HG02678 (cell line): ENCODE measurements around the gene MYOC.
"Not testable (repeated sequence)": the region's sequence is repeated elsewhere in the genome, so short reads cannot be mapped to it uniquely, and the experiment has no call there.

ENCODE experiments used
- ATAC-seq: cut with Tn5 transposase; IDR thresholded peaks from one replicate; pipeline ENCODE4 v1.9.1; 2021; ENCODE audit warnings: mild to moderate bottlenecking, moderate library complexity; ENCODE audit not compliant: unreplicated experiment

The MYOC gene

GRCh38 chr1:171654201-171654941 is 1.9 kb upstream of the MYOC start:
- ATAC-seq = no peak

DNA sequence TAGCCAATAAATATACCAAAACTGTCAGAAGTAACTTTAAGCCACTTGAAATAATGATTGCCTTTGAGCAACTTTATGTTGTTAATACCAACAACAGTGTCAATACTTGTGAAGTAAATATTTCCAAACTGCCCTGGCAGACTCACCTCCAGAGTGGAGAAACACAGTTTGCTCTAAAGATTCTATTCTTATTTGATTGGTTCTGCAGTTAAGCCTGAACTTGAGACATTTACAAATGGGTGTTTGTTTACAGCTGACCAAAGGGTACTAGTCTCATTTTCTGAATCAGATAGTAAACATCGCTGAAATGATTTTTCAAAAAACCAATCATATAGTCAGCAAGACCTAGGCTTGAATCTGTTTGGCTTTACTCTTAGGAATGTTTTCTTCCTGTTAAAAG is 1.3 kb upstream of the MYOC start:
- ATAC-seq = no peak

DNA sequence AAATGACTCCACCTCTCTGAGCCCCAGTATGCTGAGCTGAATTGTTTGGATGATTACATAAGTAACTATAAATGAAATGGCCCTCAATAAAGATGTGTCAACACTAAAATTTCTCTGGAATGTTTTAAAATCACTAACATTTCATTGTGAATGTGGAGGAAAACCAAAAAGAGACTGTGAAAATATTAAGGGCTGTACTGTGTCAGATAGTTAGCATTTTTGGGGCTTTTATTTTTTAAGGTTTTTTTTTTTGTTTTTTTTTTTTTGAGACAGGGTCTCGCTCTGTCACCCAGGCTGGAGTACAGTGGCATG is 6.3 kb downstream of the MYOC start:
- no peak for ATAC-seq

DNA sequence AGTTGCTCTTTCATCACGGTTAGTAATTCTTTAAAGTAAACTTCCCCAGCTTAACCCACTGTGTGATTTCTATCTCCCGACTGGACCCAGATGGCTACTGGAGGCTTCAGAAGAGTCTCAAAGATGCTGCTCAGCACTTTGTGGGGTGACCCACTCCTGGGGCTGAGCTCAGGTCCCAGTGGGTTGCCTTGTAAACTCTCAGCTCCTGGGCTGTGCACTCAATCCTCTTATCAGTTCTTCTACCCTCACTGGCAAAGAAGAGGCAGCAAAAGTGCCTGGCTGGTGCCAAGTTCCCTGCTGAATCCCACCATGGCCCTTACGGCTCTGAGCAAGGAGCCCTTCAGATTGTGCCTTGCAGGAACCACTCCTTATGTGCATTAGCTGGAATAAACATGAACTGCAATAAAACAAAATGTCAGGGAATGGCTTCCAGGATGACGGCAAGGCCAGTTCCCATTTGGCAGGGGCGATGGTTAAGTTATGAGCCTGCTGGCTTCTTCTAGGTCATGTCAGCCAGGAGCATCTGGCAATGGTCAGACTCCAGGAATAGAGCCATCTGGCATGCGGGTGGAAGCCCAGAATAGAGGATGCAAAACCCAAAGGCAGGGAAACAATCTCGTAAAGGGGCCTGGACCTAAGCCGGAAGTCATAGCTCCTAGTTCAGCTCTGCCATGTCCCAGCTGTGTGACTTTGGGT is 6.8 kb downstream of the MYOC start:
- ATAC-seq = no peak

DNA sequence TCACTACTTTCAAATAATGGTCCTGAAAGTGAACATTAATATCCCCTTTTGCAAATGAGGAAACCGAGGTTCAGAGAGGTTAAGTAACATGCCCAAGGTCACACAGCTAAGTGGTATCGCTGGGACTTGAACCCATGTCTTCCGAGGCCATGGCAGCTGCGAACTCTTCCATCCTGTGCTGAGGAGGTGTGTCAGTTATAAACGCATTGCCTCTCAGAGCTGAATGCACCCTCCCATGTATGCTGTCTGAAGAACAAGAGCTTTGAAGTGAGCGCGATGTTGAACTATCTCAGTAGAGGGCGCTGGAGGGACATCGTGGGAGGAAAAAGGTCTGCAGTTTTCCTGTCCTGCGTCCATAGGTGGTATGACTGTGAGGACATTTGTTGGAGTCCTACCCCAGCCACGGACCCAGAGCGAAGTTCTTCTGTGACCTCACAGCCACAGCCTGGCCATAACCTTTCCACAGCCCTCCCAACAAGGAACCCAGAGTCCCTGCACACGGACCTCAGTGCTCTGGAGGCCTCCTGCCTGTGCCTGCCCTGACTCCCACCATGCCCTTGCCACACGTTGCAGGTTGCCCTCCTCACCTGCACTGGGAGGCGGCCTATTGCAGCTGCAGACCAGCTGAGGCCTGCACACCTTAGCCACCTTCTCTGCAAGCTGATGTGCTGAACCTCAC is 7.5 kb downstream of the MYOC start:
- peak; percentile 64 for ATAC-seq

GRCh38 chr1:171643156-171643555 is 9.3 kb downstream of the MYOC start:
- no peak for ATAC-seq

GRCh38 chr1:171642197-171642596 is 10.3 kb downstream of the MYOC start:
- ATAC-seq = no peak

DNA sequence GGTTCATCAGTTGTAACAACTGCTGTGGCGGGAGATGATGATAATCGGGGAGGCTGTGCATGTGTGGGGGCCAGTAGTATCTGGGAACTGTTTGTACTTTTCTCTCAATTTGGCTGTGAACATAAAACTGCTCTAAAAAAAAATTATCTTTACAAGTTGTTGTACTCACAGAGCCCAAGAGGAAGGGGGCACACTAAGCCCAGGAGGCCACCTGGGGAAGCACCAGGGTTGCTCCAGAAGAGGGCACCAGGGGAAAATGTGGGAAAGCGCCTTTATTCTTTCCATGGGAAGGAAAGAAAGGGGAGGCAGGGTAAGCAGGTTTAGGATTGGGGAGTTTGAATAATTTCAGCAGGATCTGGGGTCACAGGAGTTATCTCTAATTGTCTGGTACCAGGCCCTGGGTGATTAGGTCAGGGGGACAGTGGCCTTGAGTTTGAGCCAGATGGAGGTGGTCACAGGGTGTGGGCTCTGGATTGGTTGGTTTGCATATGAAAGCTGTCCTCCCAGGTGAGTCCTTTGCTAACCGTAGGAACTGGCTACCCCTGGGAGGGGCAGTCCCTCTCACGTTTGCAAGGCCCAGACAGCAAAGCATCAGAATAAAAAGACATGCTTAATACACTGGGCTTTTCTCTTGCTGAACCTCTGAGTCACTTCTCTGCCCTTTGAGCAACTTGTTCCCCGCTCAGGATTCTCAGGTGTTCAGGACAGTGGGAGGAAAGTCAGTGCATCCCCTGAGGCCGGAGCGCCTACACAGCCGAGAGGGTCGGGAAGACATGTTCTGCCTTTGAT is 11.2 kb downstream of the MYOC start:
- no peak for ATAC-seq

GRCh38 chr1:171640225-171640624 is 12.3 kb downstream of the MYOC start:
- ATAC-seq = no peak

- no peak for ATAC-seq
These were observed 14.4 kb downstream of the MYOC start for GRCh38 chr1:171637928-171638576.

GRCh38 chr1:171636141-171636540 is 16.3 kb downstream of the MYOC start:
- ATAC-seq = no peak

- no peak for ATAC-seq
These were observed 16.8 kb downstream of the MYOC start for GRCh38 chr1:171635661-171636060.

DNA sequence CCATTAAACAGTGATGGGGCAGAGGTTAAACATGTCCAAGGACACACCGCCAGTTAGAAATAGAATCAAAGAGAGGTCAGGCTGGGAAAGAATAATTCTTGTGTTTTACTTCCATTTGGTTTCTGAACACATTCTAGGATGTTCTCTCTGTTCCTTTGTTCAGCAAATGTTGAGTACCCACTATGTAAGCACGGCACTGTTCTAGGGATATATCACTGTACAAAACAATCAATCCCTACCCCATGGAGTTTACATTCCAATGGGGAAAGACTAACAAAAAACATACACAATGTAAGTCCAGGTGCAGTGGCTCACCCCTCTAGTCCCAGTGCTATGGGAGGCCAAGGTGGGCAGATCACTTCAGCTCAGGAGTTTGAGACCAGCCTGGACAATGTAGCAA is 24.3 kb downstream of the MYOC start:
- ATAC-seq = no peak

DNA sequence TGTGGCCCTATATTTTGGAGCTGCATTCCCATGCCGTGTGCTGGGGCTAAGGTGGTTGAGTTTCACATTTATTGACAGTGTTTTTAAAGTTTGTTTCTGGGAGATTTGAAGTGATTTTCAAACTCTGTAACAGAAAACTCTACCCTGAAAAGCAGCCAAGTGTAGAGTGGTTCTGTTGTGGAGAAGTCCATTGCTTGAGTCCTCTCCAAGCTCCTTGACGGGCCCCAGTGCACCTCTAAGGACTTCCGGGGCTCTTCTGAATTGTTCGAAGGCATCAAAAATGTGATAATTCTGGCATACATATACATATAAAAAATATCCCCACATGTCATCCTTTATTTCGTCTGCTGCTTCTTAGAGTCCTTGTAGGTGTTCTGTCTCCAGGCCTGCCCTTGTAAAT is 25.5 kb downstream of the MYOC start:
- no peak for ATAC-seq

- ATAC-seq = no peak
These were observed 27.3 kb downstream of the MYOC start for GRCh38 chr1:171625225-171625624.

DNA sequence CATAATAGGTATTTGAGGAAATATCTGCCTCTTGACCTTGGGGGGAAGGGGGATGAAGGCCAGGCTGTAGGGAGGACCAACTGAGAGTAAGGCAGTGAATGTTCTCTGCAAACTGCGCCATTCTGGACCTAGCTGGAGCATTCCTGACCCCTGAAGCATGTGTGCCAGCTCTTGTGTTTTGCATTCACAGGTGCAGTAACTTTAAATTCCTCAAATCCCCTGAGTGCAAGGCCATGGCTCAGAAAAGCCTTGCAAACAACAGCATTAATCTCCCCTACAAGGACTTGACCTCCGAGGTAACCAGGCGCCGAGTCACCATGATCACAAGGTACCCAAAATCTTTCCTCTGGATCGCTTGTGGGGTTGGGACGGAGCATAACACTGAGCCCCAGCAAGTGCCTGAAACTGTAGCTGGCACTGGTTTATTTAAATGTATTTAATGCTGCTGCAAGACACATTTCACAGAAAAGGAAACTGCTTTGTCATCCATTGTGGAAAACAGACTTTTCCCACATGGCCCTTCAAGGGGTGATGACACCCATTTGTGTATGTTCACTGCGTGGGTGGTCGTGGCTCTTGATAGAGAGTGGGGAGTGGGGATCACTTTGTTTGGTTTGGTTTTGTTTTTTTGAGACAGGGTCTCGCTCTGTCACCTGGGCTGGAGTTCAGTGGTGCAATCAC is 28.7 kb downstream of the MYOC start:
- no peak for ATAC-seq

- ATAC-seq = no peak
These were observed 30.4 kb downstream of the MYOC start, which contains the start of gene MYOCOS for GRCh38 chr1:171622152-171622462. Gene MYOCOS (plus strand): TSS chr1:171622243. CDS start chr1:171623884, 1,641 bp downstream.

DNA sequence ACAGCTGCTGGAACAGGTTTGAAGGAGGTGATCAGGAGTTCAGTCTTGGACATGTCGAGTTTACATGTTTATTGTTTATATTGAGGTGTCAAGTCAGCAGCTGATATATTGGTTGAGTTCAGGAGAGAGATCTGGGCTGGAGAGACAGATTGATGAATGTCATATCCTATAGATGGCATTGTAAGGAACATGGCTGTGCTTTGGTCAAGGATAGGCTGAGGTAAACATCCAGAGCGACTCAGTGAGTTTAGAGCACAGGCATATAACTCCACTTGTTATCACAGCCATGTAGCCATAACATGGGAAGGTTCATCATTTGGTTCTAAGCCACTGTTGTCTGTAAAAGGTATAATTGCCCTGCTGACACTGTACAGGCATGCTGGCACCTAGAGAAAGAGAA is 35.9 kb downstream of the MYOC start:
- ATAC-seq = no peak

GRCh38 chr1:171615122-171615906 is 37.2 kb downstream of the MYOC start:
- ATAC-seq = not testable (repeated sequence)

DNA sequence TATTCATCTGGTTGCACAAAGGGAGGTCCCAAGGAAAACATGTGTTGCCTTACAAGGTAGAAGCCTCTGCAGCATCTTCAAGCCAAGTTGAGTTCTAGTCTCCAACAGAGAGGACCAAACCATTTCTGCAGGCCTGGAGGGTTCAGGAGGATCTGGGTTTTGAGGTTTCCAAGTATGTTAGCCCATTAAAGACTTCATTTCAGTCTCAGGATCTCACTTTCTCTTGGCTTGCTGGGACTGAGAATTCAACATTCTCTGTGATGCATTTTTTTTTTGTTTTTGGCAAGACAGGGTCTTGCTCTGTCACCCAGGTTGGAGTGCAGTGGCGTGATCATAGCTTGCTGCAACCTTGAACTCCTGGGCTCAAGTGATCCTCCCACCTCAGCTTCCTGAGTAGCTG is 39.2 kb downstream of the MYOC start:
- ATAC-seq = no peak
